RCC 7860 (cell line): ENCODE measurements around the gene CSAD.
A peak's percentile ranks its signal among the peaks of the same experiment; 100 is the strongest.

Source experiments
- DNase-seq: peaks from one replicate; pipeline ENCODE4 v3.0.0-alpha.2; 2015; ENCODE audit warnings: low spot score
- FAIRE-seq: peaks from 2 replicates; lab custom pipeline; 2012; peaks lifted over from hg19 to GRCh38; lab: Jason Lieb, UNC

CSAD gene

GRCh38 chr12:53200458-53201176, 19.9 kb upstream of the CSAD start:
- no peak for FAIRE-seq
- no peak for DNase-seq

- FAIRE-seq (no peak), DNase-seq (no peak)
Measured at GRCh38 chr12:53200107-53200457, 19.4 kb upstream of the CSAD start.

GRCh38 chr12:53199700-53200099, 19.0 kb upstream of the CSAD start:
- no peak for FAIRE-seq
- DNase-seq = no peak

DNA sequence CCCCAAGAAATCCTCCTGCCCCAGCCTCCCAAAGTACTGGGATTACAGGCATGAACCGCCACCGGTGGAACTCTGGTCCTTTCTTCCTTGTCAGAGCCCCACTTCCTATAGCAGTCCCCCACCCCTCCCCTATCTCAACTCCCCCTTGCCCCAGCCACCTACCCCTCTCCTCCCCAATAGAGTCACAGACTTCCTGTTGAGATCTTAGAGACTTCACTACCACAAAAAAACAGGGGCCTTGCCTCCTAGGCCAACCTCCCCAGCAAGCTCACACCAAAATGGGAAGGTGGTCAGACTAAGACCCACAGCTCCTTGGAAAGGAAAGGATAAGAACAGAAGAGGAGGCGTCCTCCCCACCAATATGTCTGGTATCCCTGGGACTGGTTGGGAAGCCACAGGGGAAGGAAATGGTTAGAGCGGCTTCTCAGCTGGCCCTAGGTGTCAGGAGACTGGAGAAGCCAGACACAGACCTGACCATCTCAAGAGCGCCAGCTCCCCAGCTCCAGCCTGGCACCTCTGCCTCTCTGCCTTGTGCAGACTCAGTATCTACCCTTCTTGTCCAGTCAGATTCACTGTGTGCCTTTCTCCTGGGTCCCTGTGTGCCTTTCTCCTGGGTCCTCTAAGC, 17.9 kb upstream of the CSAD start:
- DNase-seq = no peak
- FAIRE-seq = no peak

GRCh38 chr12:53197011-53197640, 16.4 kb upstream of the CSAD start:
- DNase-seq (peak; percentile 6), FAIRE-seq (no peak)

DNA sequence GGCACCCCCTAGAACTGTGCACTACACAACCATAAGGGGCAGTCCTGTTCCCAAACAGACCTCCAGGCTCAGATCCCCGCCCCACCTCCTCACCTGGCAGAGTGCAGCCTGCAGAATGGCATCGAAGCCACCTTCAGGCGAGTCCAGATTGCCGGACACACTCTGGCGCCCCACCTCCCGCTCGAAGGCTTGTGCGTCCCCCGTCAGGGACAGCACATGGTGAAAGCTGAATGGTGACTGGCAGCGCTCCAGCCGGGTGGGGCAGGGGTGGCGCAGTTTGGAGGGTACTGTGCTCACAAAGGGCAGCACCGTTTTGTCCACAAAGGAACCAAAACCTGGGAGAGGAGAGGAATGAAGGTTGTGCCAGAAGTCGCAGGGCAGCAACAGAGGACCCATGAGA, 15.8 kb upstream of the CSAD start:
- FAIRE-seq = no peak
- no peak for DNase-seq

GRCh38 chr12:53195516-53196420, 15.0 kb upstream of the CSAD start:
- FAIRE-seq (no peak), DNase-seq (peak; percentile 16)

DNA sequence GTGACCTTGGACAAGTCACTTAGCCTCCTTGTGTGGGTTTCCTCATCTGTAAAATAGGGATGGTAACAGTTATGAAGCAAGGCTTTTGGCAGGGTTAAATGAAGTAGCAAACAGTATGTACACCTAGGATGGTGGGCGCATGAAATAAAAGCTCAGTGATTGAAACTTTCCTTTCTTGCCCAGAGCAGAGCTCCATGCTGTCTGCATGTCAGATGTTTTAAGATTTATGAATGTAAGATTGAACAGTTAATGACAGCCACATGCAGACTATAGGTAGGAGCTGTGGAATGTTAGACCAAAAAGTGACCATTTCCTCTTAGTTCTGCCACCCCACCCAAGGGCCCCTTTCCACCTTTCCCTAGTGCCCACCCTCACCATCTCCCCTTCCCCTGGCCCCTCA, 14.2 kb upstream of the CSAD start:
- no peak for DNase-seq
- no peak for FAIRE-seq

- FAIRE-seq (no peak), DNase-seq (no peak)
Measured at GRCh38 chr12:53193985-53194716, 13.4 kb upstream of the CSAD start.

- DNase-seq (no peak), FAIRE-seq (no peak)
Measured at GRCh38 chr12:53193040-53193439, 12.3 kb upstream of the CSAD start.

DNA sequence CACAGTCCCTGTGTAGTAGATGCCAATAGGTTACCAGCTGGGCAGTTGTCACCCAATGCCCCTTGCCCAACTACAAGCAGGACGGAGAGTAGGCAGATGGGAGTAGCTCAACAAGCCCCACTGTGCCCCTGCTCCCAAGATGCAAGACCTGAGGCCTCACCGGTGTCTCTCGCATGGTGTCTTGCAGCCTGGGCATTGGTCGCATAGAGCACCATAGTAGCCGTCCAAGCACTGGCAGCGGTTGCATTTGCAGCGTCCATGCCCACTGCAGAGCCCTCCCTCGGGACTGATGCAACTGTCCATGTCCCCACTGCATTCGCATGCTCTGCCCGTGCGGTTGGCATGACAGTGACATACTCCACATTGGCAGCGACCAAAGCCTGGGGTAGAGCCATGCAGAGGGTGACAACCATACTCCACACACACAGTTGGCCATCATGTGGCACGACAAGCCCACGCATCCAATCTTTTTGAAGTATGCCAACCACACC, 11.9 kb upstream of the CSAD start:
- no peak for DNase-seq
- no peak for FAIRE-seq

GRCh38 chr12:53191885-53192530, 11.3 kb upstream of the CSAD start:
- DNase-seq (no peak), FAIRE-seq (no peak)

- no peak for FAIRE-seq
- DNase-seq = no peak
Measured at GRCh38 chr12:53191096-53191884, 10.6 kb upstream of the CSAD start.

GRCh38 chr12:53190108-53190729, 9.5 kb upstream of the CSAD start:
- FAIRE-seq (no peak), DNase-seq (no peak)

GRCh38 chr12:53187145-53187899, 6.6 kb upstream of the CSAD start:
- DNase-seq (no peak), FAIRE-seq (no peak)

DNA sequence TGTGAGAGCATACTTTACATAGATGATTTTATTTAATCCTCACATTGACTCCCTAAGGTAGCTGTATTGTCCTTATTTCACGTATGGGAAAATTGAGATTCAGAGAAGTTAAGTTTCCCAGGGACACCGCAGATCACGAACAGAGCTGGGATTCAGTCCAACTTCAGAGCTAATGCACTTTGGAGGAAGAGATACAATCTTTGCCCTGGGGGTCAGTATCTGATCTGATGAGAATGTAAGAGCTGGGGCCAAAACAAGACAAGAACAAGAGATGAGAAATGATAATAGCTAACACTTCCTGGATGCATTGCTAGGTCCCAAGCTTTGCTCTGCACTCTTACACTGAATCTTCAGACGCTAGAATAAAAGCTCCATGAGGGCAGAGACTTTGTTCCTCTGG, 6.0 kb upstream of the CSAD start:
- FAIRE-seq (no peak), DNase-seq (no peak)

- no peak for FAIRE-seq
- no peak for DNase-seq
Measured at GRCh38 chr12:53185582-53186153, 4.9 kb upstream of the CSAD start.

- DNase-seq = no peak
- FAIRE-seq = no peak
Measured at GRCh38 chr12:53184828-53185227, 4.1 kb upstream of the CSAD start.
